ENCODE results near the gene MDFIC.

DNA sequence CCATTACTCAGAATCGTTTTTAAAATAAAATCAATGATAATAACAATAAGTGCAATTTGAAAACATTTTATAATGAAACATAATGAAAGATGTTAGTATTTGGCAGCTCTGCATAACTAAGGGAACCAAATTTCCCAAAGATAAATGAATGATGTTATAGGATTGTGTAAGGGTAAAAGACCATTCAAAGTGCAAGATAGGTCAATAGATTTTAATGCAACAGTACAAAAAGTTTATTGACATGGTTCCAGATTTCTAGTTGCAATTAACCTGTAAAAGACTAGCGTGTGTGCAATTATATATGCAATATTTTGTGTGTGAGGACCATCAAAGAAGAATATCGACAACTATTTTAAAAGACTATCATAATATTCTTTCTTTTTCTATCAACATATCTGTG, 122.3 kb downstream of the MDFIC start:
- TF ChIP-seq, protein P1, sequence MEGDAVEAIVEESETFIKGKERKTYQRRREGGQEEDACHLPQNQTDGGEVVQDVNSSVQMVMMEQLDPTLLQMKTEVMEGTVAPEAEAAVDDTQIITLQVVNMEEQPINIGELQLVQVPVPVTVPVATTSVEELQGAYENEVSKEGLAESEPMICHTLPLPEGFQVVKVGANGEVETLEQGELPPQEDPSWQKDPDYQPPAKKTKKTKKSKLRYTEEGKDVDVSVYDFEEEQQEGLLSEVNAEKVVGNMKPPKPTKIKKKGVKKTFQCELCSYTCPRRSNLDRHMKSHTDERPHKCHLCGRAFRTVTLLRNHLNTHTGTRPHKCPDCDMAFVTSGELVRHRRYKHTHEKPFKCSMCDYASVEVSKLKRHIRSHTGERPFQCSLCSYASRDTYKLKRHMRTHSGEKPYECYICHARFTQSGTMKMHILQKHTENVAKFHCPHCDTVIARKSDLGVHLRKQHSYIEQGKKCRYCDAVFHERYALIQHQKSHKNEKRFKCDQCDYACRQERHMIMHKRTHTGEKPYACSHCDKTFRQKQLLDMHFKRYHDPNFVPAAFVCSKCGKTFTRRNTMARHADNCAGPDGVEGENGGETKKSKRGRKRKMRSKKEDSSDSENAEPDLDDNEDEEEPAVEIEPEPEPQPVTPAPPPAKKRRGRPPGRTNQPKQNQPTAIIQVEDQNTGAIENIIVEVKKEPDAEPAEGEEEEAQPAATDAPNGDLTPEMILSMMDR (conservative IDR thresholded peaks at IDR 0.05): no peak
- TF ChIP-seq ZFX (IDR thresholded peaks at IDR 0.05): no peak
